GM18867 (cell line): ENCODE data around the gene BCAN.

ENCODE experiments used
- ATAC-seq: cut with Tn5 transposase; IDR thresholded peaks from one replicate; pipeline ENCODE4 v1.9.1; 2021; ENCODE audit warnings: mild to moderate bottlenecking, moderate library complexity; ENCODE audit not compliant: unreplicated experiment

Gene BCAN

GRCh38 chr1:156642265-156643048 lies 540 bp downstream of the BCAN start:
- no peak for ATAC-seq

- ATAC-seq: no peak
Observed at GRCh38 chr1:156643049-156643777, 1.3 kb downstream of the BCAN start.

DNA sequence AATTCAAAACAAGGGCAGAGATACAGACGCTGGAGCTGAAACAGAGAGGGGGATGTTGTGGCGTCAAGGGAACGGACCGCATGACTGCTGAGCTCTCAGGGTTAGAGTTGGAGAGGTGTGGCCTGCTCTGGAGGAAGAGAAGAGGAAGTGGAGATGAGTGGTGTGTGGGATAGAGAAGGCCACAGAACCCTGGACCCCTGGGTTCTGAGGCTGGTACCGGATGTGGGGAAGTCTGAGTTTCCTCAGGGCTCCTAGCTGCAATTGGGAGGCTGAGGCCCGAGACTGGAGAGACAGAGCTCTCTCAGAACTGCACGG lies 1.8 kb downstream of the BCAN start:
- no peak for ATAC-seq

GRCh38 chr1:156644146-156644545 lies 2.2 kb downstream of the BCAN start:
- no peak for ATAC-seq

DNA sequence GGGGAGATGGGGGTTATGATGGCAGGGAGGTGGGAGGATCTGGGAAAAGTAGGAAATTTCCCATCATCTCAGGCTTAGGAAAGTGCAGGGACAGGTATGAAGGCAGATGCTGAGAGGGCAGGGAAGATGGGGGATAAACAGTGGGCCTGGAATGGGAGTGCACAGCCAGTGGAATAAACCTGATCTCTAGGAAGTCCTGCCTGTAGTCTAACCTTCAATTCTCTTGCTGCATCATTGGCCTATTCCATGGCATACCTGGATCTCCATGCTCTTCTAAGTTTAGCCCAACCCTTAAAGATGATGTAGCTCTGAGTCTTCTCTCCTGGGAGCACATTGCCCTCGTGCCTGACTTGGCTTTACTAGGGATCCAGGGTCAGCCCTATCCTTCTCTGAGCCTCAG lies 2.7 kb downstream of the BCAN start:
- no peak for ATAC-seq

GRCh38 chr1:156645056-156645455 lies 3.1 kb downstream of the BCAN start:
- no peak for ATAC-seq

- no peak for ATAC-seq
Observed at GRCh38 chr1:156645666-156646065, 3.7 kb downstream of the BCAN start.

GRCh38 chr1:156646738-156647211 lies 4.9 kb downstream of the BCAN start:
- no peak for ATAC-seq

- ATAC-seq: no peak
Observed at GRCh38 chr1:156647351-156647750, 5.4 kb downstream of the BCAN start.

DNA sequence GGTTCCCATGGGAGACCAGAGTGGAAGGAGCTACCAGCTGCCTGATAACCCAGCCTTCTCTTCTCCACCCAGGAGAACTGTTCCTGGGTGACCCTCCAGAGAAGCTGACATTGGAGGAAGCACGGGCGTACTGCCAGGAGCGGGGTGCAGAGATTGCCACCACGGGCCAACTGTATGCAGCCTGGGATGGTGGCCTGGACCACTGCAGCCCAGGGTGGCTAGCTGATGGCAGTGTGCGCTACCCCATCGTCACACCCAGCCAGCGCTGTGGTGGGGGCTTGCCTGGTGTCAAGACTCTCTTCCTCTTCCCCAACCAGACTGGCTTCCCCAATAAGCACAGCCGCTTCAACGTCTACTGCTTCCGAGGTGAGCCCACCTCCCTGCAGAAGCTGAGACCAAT lies 6.6 kb downstream of the BCAN start:
- ATAC-seq: no peak

- no peak for ATAC-seq
Observed at GRCh38 chr1:156648951-156649350, 7.0 kb downstream of the BCAN start.

GRCh38 chr1:156652131-156652991 lies 10.4 kb downstream of the BCAN start:
- ATAC-seq: no peak

DNA sequence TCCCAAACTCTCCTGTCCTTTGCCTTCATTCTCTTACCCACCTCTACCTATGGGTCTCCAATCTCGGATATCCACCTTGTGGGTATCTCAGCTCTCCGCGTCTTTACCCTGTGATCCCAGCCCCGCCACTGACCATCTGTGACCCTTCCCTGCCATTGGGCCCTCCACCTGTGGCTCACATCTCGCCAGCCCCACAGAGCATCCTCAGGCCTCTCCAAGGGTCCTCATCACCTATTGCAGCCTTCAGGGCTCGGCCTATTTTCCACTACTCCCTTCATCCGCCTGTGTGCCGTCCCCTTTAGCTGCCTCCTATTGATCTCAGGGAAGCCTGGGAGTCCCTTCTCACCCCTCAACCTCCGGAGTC lies 11.1 kb downstream of the BCAN start:
- no peak for ATAC-seq

DNA sequence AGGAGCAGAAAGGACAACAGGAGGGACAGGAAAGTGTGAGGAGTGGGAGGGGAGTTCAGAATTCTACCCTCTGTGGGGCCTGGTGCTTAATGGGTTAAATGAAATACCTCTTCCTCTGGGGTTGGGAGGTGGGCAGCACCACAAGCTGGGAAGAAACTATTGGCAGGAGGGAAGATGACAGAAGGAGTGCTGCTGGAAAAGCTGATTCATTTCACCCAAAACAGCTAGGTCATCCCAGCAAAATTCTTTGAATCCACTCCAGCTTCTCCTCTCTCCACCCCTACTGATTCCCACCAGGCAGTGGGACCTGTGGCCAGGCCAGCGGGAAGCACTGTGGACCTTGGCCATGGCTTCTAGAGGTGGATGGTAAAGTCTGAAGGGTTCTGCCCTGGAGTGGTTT lies 12.8 kb downstream of the BCAN start:
- no peak for ATAC-seq

DNA sequence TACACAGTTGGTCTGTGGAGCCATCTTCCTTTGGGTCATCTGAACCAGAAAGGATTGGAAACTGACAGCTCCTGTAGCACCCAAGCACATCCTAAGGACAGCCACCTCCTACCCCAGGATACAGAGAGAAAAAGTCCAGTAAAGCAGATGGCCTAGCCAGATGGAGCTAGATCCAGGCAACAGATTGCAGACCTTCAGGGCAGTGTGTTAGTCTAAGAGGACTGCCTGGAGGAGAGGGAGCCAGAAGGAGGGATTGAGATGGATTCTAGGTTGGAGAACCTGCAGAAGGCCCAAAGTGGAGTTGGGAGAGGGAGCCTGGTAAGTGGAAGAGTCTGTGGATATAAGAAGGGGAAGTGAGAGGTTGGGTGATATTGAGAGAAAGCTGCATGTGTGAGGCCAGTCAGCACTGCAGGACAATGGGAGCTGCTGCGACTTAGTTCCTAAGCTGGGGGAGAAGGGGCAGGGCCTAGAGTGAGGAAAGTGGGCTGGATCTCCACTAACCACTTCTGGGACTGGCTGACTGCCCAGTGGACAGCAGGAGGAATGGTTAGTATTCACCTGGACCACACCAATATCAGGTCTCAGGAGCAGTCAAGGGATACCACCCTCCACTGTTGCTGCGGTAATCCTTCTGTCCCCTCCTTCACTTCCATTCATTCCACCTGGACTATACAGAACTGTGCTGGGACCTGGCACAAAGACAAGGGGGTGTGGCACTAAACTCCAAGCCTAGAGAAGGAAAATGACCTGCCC lies 13.4 kb downstream of the BCAN start:
- ATAC-seq: no peak

- no peak for ATAC-seq
Observed at GRCh38 chr1:156655904-156656516, 14.1 kb downstream of the BCAN start.

GRCh38 chr1:156656806-156657740 lies 15.2 kb downstream of the BCAN start:
- no peak for ATAC-seq

DNA sequence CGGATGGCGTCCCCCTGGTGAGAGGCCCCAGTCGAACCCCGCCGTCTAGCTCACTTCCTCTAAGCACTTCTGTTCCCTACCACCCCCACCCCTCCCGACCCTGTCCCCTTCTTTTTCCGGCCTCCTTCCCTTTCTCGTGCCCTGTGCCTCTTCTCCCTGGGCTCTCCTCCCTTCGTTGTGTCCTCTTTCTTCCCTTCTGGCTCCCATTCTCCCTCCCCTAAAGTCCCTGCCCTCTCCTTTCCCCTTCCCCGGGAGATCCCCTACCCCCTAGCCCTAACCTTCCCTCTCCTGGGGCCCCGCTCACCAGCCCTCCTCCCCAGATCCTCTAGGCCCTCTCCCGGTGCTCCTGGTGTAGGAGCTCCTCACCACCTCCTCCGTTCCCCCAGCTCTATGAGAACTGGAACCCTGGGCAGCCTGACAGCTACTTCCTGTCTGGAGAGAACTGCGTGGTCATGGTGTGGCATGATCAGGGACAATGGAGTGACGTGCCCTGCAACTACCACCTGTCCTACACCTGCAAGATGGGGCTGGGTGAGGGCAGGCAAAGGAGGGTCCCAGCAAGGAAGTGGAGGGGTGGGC lies 15.9 kb downstream of the BCAN start:
- ATAC-seq: no peak

DNA sequence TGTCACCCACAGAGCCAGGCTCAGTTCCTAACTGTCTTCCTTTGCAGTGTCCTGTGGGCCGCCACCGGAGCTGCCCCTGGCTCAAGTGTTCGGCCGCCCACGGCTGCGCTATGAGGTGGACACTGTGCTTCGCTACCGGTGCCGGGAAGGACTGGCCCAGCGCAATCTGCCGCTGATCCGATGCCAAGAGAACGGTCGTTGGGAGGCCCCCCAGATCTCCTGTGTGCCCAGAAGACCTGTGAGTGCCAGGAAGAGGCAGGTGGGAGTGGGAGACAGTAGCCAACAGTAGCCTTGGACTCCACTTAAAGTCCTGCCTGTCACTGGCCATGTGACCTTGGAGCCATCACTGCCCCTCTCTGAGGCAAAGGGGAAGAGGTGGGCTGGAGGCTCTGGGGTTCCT lies 16.6 kb downstream of the BCAN start:
- ATAC-seq: no peak
